ENCODE measurements around the gene KCNK4.

KCNK4 gene

GRCh38 chr11:64331569-64332371, 40.7 kb downstream of the KCNK4 start:
- DNase-seq: peak; percentile 83 to 84

GRCh38 chr11:64333556-64333955, 42.5 kb downstream of the KCNK4 start:
- DNase-seq: no peak

- DNase-seq: peak; percentile 95 to 97
These were observed 43.9 kb downstream of the KCNK4 start for GRCh38 chr11:64334764-64335735.

GRCh38 chr11:64337538-64338249, 46.6 kb downstream of the KCNK4 start:
- DNase-seq: no peak

GRCh38 chr11:64338716-64339115, 47.6 kb downstream of the KCNK4 start:
- DNase-seq: no peak

GRCh38 chr11:64339286-64339685, 48.2 kb downstream of the KCNK4 start:
- no peak for DNase-seq

GRCh38 chr11:64339754-64340408, 48.8 kb downstream of the KCNK4 start, which contains the start of gene CCDC88B:
Gene CCDC88B (plus strand): TSS chr11:64340204. CDS start chr11:64340267, 63 bp downstream.
- no peak for DNase-seq

- DNase-seq: no peak
These were observed 49.7 kb downstream of the KCNK4 start for GRCh38 chr11:64340671-64341335.

- DNase-seq: no peak
These were observed 50.3 kb downstream of the KCNK4 start for GRCh38 chr11:64341429-64341828.

GRCh38 chr11:64341851-64342791, 51.0 kb downstream of the KCNK4 start:
- DNase-seq: no peak

GRCh38 chr11:64342869-64343745, 52.0 kb downstream of the KCNK4 start:
- no peak for DNase-seq

GRCh38 chr11:64343767-64344559, 52.9 kb downstream of the KCNK4 start:
- DNase-seq: no peak

GRCh38 chr11:64344787-64345186, 53.7 kb downstream of the KCNK4 start:
- no peak for DNase-seq

- no peak for DNase-seq
These were observed 56.2 kb downstream of the KCNK4 start for GRCh38 chr11:64347193-64347867.

GRCh38 chr11:64348383-64349024, 57.4 kb downstream of the KCNK4 start:
- no peak for DNase-seq

- DNase-seq: no peak
These were observed 57.9 kb downstream of the KCNK4 start for GRCh38 chr11:64349025-64349387.

- no peak for DNase-seq
These were observed 58.3 kb downstream of the KCNK4 start for GRCh38 chr11:64349404-64349803.

Measured in SW 1271 (cell line).